ENCODE data around the gene ARL14EP. TPM values are rescaled to one million over a fixed set of nuclear protein-coding genes. Genes with fewer than 3 reads are reported as not detected.

ARL14EP gene
- total RNA-seq, 2 donors from 2014 or later: 22.2 to 25.3 TPM

DNA sequence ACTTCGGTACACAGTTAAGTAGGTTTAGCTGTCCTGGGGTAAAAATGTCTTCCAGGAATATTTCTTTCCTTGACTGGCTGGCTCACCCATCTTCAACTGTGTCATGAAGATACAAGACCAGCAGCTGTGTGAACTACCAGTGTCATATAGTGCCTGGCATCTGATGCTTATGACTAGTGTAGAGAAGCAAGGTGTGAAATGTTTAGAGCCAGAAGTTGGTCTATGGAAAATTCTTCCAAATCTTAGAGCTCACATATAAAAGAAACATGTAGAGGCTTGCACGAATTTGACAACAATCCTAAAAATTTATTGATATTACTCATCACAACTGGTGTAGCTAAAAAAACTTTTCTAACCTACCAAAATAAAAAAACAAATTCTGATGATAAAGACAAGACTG lies 54.4 kb downstream of the ARL14EP start:
- whole genome bisulfite sequencing, 2 experiments (ENCODE audit: insufficient coverage in 1 of 2, insufficient read length in 1 of 2): 78 to 100% methylated on average over 1 to 2 of the region's 2 CpGs
- H3K4me3 ChIP-seq (ENCODE audit: low read length): no peak overlapping the region
- no peak overlapping the region for H3K9ac ChIP-seq (ENCODE audit: extremely low read depth, low read length, poor library complexity, severe bottlenecking)
- no peaks in the 10 kb centered on the region for H3K9me3 ChIP-seq (ENCODE audit: control insufficient read depth, low read length)
- no peak for DNase-seq
- no peaks in the 10 kb centered on the region for H3K27me3 ChIP-seq (ENCODE audit: control insufficient read depth, insufficient read depth, low read length, poor library complexity, severe bottlenecking)
- H3K27ac Mint-ChIP-seq: no peak overlapping the region
- H3K36me3 Mint-ChIP-seq (ENCODE audit: low read depth): no peaks in the 10 kb centered on the region
- H3K4me3 Mint-ChIP-seq: no peak overlapping the region
- H3K36me3 ChIP-seq (ENCODE audit: control insufficient read depth, insufficient read depth, low read length): no peaks in the 10 kb centered on the region
- H3K27ac ChIP-seq (ENCODE audit: low read depth, low read length): no peak overlapping the region
- H3K9me3 Mint-ChIP-seq: no peaks in the 10 kb centered on the region
- peaks cover 14% of the 10 kb centered on the region for H3K4me1 ChIP-seq (ENCODE audit: control insufficient read depth, insufficient read depth, low read length)
- H3K27me3 Mint-ChIP-seq (ENCODE audit: insufficient read depth): no peaks in the 10 kb centered on the region
- peaks cover 55% of the 10 kb centered on the region for H3K4me1 Mint-ChIP-seq
- TF ChIP-seq, protein P1, sequence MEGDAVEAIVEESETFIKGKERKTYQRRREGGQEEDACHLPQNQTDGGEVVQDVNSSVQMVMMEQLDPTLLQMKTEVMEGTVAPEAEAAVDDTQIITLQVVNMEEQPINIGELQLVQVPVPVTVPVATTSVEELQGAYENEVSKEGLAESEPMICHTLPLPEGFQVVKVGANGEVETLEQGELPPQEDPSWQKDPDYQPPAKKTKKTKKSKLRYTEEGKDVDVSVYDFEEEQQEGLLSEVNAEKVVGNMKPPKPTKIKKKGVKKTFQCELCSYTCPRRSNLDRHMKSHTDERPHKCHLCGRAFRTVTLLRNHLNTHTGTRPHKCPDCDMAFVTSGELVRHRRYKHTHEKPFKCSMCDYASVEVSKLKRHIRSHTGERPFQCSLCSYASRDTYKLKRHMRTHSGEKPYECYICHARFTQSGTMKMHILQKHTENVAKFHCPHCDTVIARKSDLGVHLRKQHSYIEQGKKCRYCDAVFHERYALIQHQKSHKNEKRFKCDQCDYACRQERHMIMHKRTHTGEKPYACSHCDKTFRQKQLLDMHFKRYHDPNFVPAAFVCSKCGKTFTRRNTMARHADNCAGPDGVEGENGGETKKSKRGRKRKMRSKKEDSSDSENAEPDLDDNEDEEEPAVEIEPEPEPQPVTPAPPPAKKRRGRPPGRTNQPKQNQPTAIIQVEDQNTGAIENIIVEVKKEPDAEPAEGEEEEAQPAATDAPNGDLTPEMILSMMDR (conservative IDR thresholded peaks at IDR 0.05): no peak

- Mint-ChIP-seq H3K4me3 (no peak overlapping the region), H3K9me3 (peaks cover 3% of the 10 kb centered on the region), H3K27ac (no peak overlapping the region), H3K4me1 (peaks cover 50% of the 10 kb centered on the region), H3K27me3 (ENCODE audit: insufficient read depth) (no peaks in the 10 kb centered on the region), H3K36me3 (ENCODE audit: low read depth) (peaks cover under 1% of the 10 kb centered on the region)
- DNase-seq: no peak
- H3K27me3 ChIP-seq (ENCODE audit: control insufficient read depth, insufficient read depth, low read length, poor library complexity, severe bottlenecking): no peaks in the 10 kb centered on the region
- H3K4me3 ChIP-seq (ENCODE audit: low read length): no peak overlapping the region
- H3K9me3 ChIP-seq (ENCODE audit: control insufficient read depth, low read length): peaks cover 2% of the 10 kb centered on the region
- no peaks in the 10 kb centered on the region for H3K36me3 ChIP-seq (ENCODE audit: control insufficient read depth, insufficient read depth, low read length)
- no peak overlapping the region for H3K27ac ChIP-seq (ENCODE audit: low read depth, low read length)
- peaks cover 14% of the 10 kb centered on the region for H3K4me1 ChIP-seq (ENCODE audit: control insufficient read depth, insufficient read depth, low read length)
- H3K9ac ChIP-seq (ENCODE audit: extremely low read depth, low read length, poor library complexity, severe bottlenecking): no peak overlapping the region
- TF ChIP-seq, protein P1 (conservative IDR thresholded peaks at IDR 0.05): no peak
Measured at GRCh38 chr11:30380846-30381245, 57.9 kb downstream of the ARL14EP start.

GRCh38 chr11:30381879-30382278 lies 59.0 kb downstream of the ARL14EP start:
- Mint-ChIP-seq H3K36me3 (ENCODE audit: low read depth) (peaks cover 2% of the 10 kb centered on the region), H3K9me3 (peaks cover 13% of the 10 kb centered on the region), H3K4me1 (peaks cover 42% of the 10 kb centered on the region), H3K27ac (no peak overlapping the region), H3K4me3 (no peak overlapping the region), H3K27me3 (ENCODE audit: insufficient read depth) (no peaks in the 10 kb centered on the region)
- peaks cover 10% of the 10 kb centered on the region for H3K4me1 ChIP-seq (ENCODE audit: control insufficient read depth, insufficient read depth, low read length)
- H3K9ac ChIP-seq (ENCODE audit: extremely low read depth, low read length, poor library complexity, severe bottlenecking): no peak overlapping the region
- no peak overlapping the region for H3K27ac ChIP-seq (ENCODE audit: low read depth, low read length)
- H3K27me3 ChIP-seq (ENCODE audit: control insufficient read depth, insufficient read depth, low read length, poor library complexity, severe bottlenecking): no peaks in the 10 kb centered on the region
- peaks cover 12% of the 10 kb centered on the region for H3K9me3 ChIP-seq (ENCODE audit: control insufficient read depth, low read length)
- DNase-seq: no peak
- no peaks in the 10 kb centered on the region for H3K36me3 ChIP-seq (ENCODE audit: control insufficient read depth, insufficient read depth, low read length)
- TF ChIP-seq, protein P1 (conservative IDR thresholded peaks at IDR 0.05): no peak
- peak overlapping the region; percentile 30 for H3K4me3 ChIP-seq (ENCODE audit: low read length)
- WGBS, 2 experiments (ENCODE audit: insufficient coverage in 1 of 2, insufficient read length in 1 of 2): 83% methylated on average over 2 of the region's 2 CpGs; no CpG with 5 or more reads in 1 of the 2 experiments

Other genes with a start within 250 kb of the ARL14EP start
- not detected for gene FSHB, start 92.1 kb upstream of the ARL14EP start, total RNA-seq